ENCODE results near the gene RAB11FIP4.

Gene RAB11FIP4

GRCh38 chr17:31488264-31488981 lies 96.9 kb downstream of the RAB11FIP4 start:
- DNase-seq (ENCODE audit: low spot score), result peak; percentile 77

- no peak for DNase-seq (ENCODE audit: low spot score)
Observed at GRCh38 chr17:31488982-31489294, 97.5 kb downstream of the RAB11FIP4 start.

GRCh38 chr17:31489295-31490018 lies 98.0 kb downstream of the RAB11FIP4 start:
- DNase-seq (ENCODE audit: low spot score), result peak; percentile 79

- DNase-seq (ENCODE audit: low spot score), result no peak
Observed at GRCh38 chr17:31490019-31490650, 98.7 kb downstream of the RAB11FIP4 start.

- DNase-seq (ENCODE audit: low spot score), result no peak
Observed at GRCh38 chr17:31490671-31491375, 99.3 kb downstream of the RAB11FIP4 start.

- DNase-seq (ENCODE audit: low spot score), result no peak
Observed at GRCh38 chr17:31491376-31492131, 100.1 kb downstream of the RAB11FIP4 start.

GRCh38 chr17:31492206-31492605 lies 100.7 kb downstream of the RAB11FIP4 start:
- no peak for DNase-seq (ENCODE audit: low spot score)

GRCh38 chr17:31492880-31493655 lies 101.6 kb downstream of the RAB11FIP4 start:
- DNase-seq (ENCODE audit: low spot score), result no peak

- DNase-seq (ENCODE audit: low spot score), result no peak
Observed at GRCh38 chr17:31493656-31494155, 102.2 kb downstream of the RAB11FIP4 start.

- no peak for DNase-seq (ENCODE audit: low spot score)
Observed at GRCh38 chr17:31494259-31495021, 103.0 kb downstream of the RAB11FIP4 start.

- DNase-seq (ENCODE audit: low spot score), result no peak
Observed at GRCh38 chr17:31495022-31495885, 103.8 kb downstream of the RAB11FIP4 start.

GRCh38 chr17:31496097-31496496 lies 104.6 kb downstream of the RAB11FIP4 start:
- DNase-seq (ENCODE audit: low spot score), result no peak

GRCh38 chr17:31496601-31497000 lies 105.1 kb downstream of the RAB11FIP4 start:
- DNase-seq (ENCODE audit: low spot score), result no peak

GRCh38 chr17:31497431-31497830 lies 106.0 kb downstream of the RAB11FIP4 start:
- DNase-seq (ENCODE audit: low spot score), result no peak

- no peak for DNase-seq (ENCODE audit: low spot score)
Observed at GRCh38 chr17:31497994-31498826, 106.7 kb downstream of the RAB11FIP4 start.

- no peak for DNase-seq (ENCODE audit: low spot score)
Observed at GRCh38 chr17:31499771-31500554, 108.5 kb downstream of the RAB11FIP4 start.

GRCh38 chr17:31506517-31506916 lies 115.0 kb downstream of the RAB11FIP4 start:
- no peak for DNase-seq (ENCODE audit: low spot score)
